Panc1 (cell line): Measurements from ENCODE around the gene CNTN4. TPM values are rescaled to one million over a fixed set of nuclear protein-coding genes. Genes with fewer than 3 reads are reported as not detected.

Experiments used
- ATAC-seq: fragments of 200-7000 bp; cut with Tn5 transposase; 2 replicates; pipeline ENCODE4 v1.9.1; 2020; ENCODE audit warnings: mild to moderate bottlenecking, moderate library complexity
- BruUV-seq: library from RNA; stranded (reverse); fragments of 400-500 nt; replicated peaks from 2 replicates; lab custom pipeline; 2021; lab: Mats Ljungman, UMichigan
- CTCF ChIA-PET: fragments of 300-600 bp; sonication (Branson Sonifier 250); formaldehyde crosslinking; loops from one replicate; lab custom pipeline; 2022; ENCODE audit warnings: antibody characterized with exemption; lab: Charles Lee
- POLR2A ChIA-PET: fragments of 300-600 bp; sonication (Branson Sonifier 250); formaldehyde crosslinking; loops from one replicate; lab custom pipeline; 2022; ENCODE audit warnings: antibody characterized with exemption; lab: Charles Lee
- DNase-seq: peaks from one replicate; pipeline ENCODE4 v3.0.0-alpha.2; 2010; ENCODE audit warnings: low read depth, low spot score
- H3K27ac ChIP-seq: 2 replicates; pipeline ENCODE4 v1.5.1; 2011; ENCODE audit warnings: mild to moderate bottlenecking, low read length, inconsistent platforms
- H3K27me3 ChIP-seq: fragments of 200-500 bp; sonication (Bioruptor generic); 2 replicates; pipeline ENCODE4 v1.6.0; 2014; ENCODE audit warnings: low read length, inconsistent platforms; ENCODE audit not compliant: control insufficient read depth, insufficient read depth
- H3K36me3 ChIP-seq: fragments of 200-500 bp; sonication (Bioruptor generic); 2 replicates; pipeline ENCODE4 v1.5.1; 2014; ENCODE audit warnings: inconsistent platforms, mild to moderate bottlenecking, low read length, moderate library complexity; ENCODE audit not compliant: control insufficient read depth, insufficient read depth
- H3K4me1 ChIP-seq: 2 replicates; pipeline ENCODE4 v1.5.1; 2011; ENCODE audit warnings: inconsistent platforms, mild to moderate bottlenecking, low read length, moderate library complexity; ENCODE audit not compliant: control insufficient read depth, insufficient read depth
- H3K4me3 ChIP-seq, 2 experiments: 2 replicates each; pipeline ENCODE4 v1.5.1; 2011 to 2012; ENCODE audit warnings: low read depth in 2 of 2, low read length in 2 of 2, mild to moderate bottlenecking in 2 of 2, inconsistent platforms in 1 of 2, moderate library complexity in 1 of 2
- H3K9me3 ChIP-seq: fragments of 200-500 bp; sonication (Bioruptor generic); 2 replicates; pipeline ENCODE4 v1.5.1; 2014; ENCODE audit warnings: low read depth, mild to moderate bottlenecking, inconsistent platforms, low read length, moderate library complexity; ENCODE audit not compliant: control insufficient read depth, insufficient read depth
- CTCF ChIP-seq: fragments of 450-650 bp; IDR thresholded peaks from 2 replicates; pipeline ENCODE4 v1.5.1; 2017; ENCODE audit warnings: mild to moderate bottlenecking
- POLR2AphosphoS5 ChIP-seq: IDR thresholded peaks from 2 replicates; pipeline ENCODE4 v1.6.1; 2012; ENCODE audit warnings: mild to moderate bottlenecking, low read depth, low read length, moderate library complexity
- SIN3A ChIP-seq: IDR thresholded peaks from 2 replicates; pipeline ENCODE4 v1.6.1; 2012; ENCODE audit warnings: low read depth, mild to moderate bottlenecking, low read length, moderate library complexity, borderline replicate concordance; ENCODE audit not compliant: insufficient read depth
- TCF7L2 ChIP-seq: IDR thresholded peaks from 2 replicates; pipeline ENCODE4 v1.6.1; 2011; ENCODE audit warnings: mild to moderate bottlenecking, low read depth, low read length, inconsistent platforms
- in situ Hi-C: cut with HindIII; loops from 2 replicates; pipeline ENCODE4 v1.10.0; 2016; ENCODE audit warnings: low sequenced_read_pairs, low pct_unique_long_range_greater_than_20kb
- intact Hi-C: fragments of 100-400 bp; cut with micrococcal nuclease; formaldehyde crosslinking; loops from one replicate; pipeline ENCODE4 v1.10.0; 2022; ENCODE audit not compliant: unreplicated experiment
- total RNA-seq: library from RNA; stranded (reverse); gene quantifications from one replicate; pipeline ENCODE4 v1.2.1, GENCODE V29; 2021; ENCODE audit not compliant: unreplicated experiment
- TF ChIP-seq, protein P1 (sequence below), 2 experiments: IDR thresholded peaks; 2 replicates each; pipeline ENCODE4 v1.6.1; 2011 to 2012; ENCODE audit warnings: low read depth in 2 of 2, control low read depth in 1 of 2, low read length in 1 of 2, mild to moderate bottlenecking in 1 of 2, moderate library complexity in 1 of 2; ENCODE audit not compliant: insufficient read depth in 1 of 2

The CNTN4 gene
- total RNA-seq, 1 experiment from 2014 or later, result not detected

GRCh38 chr3:2106438-2106837 is 7.8 kb downstream of the CNTN4 start:
- ChIA-PET CTCF (no interaction called here), POLR2A (no interaction called here)
- TF ChIP-seq, protein P1, sequence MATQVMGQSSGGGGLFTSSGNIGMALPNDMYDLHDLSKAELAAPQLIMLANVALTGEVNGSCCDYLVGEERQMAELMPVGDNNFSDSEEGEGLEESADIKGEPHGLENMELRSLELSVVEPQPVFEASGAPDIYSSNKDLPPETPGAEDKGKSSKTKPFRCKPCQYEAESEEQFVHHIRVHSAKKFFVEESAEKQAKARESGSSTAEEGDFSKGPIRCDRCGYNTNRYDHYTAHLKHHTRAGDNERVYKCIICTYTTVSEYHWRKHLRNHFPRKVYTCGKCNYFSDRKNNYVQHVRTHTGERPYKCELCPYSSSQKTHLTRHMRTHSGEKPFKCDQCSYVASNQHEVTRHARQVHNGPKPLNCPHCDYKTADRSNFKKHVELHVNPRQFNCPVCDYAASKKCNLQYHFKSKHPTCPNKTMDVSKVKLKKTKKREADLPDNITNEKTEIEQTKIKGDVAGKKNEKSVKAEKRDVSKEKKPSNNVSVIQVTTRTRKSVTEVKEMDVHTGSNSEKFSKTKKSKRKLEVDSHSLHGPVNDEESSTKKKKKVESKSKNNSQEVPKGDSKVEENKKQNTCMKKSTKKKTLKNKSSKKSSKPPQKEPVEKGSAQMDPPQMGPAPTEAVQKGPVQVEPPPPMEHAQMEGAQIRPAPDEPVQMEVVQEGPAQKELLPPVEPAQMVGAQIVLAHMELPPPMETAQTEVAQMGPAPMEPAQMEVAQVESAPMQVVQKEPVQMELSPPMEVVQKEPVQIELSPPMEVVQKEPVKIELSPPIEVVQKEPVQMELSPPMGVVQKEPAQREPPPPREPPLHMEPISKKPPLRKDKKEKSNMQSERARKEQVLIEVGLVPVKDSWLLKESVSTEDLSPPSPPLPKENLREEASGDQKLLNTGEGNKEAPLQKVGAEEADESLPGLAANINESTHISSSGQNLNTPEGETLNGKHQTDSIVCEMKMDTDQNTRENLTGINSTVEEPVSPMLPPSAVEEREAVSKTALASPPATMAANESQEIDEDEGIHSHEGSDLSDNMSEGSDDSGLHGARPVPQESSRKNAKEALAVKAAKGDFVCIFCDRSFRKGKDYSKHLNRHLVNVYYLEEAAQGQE (IDR thresholded peaks at IDR 0.05; ENCODE audit: insufficient read depth in 1 of 2, low read depth in 2 of 2, low read length in 1 of 2), result no peak
- TF ChIP-seq TCF7L2 (no peak), POLR2AphosphoS5 (no peak), CTCF (no peak), SIN3A (no peak)
- Histone ChIP-seq H3K27ac (no peak overlapping the region), H3K4me3 (no peak overlapping the region), H3K27me3 (no peaks in the 10 kb centered on the region), H3K36me3 (no peaks in the 10 kb centered on the region), H3K9me3 (no peaks in the 10 kb centered on the region), H3K4me1 (no peaks in the 10 kb centered on the region)
- DNase-seq (no peak), ATAC-seq (no peak)
- no TSS peak for BruUV-seq
- in situ Hi-C loops (no loop called here), intact Hi-C loops (no loop called here)

- no peaks in the 10 kb centered on the region for H3K36me3 ChIP-seq
- in situ Hi-C loops, result no loop called here
Observed at GRCh38 chr3:2110597-2111117, 12.0 kb downstream of the CNTN4 start.

More at GRCh38 chr3:2110597-2111117, 12.0 kb downstream of the CNTN4 start:
- Histone ChIP-seq H3K4me3 (no peak overlapping the region), H3K9me3 (no peaks in the 10 kb centered on the region), H3K4me1 (no peaks in the 10 kb centered on the region), H3K27me3 (no peaks in the 10 kb centered on the region), H3K27ac (no peak overlapping the region)
- POLR2A ChIA-PET, result interaction anchor here (0.6 kb wide), 1 partner anchor 43 kb away, joined by 4 read pairs; no protein-coding TSS in a partner anchor
- CTCF ChIA-PET, result no interaction called here
- ATAC-seq (no peak), DNase-seq (no peak)
- TF ChIP-seq TCF7L2 (no peak), SIN3A (no peak), CTCF (no peak), POLR2AphosphoS5 (no peak)
- TF ChIP-seq, protein P1 (IDR thresholded peaks at IDR 0.05; ENCODE audit: insufficient read depth in 1 of 2, low read depth in 2 of 2, low read length in 1 of 2), result no peak
- no TSS peak for BruUV-seq
- intact Hi-C loops, result no loop called here
